IPS DF 6.9 (cell line): ENCODE measurements around the gene NRG3.

ENCODE experiments used
- DNase-seq: peaks from one replicate; pipeline ENCODE4 v3.0.0-alpha.2; 2013; ENCODE audit warnings: low read depth, low spot score
- H3K27ac ChIP-seq: one replicate; pipeline ENCODE4 v1.5.1; 2013; ENCODE audit warnings: low read length, control low read depth
- H3K27me3 ChIP-seq: 2 replicates; pipeline ENCODE4 v1.6.1; 2013; ENCODE audit warnings: mild to moderate bottlenecking, low read length; ENCODE audit not compliant: control insufficient read depth, insufficient read depth
- H3K36me3 ChIP-seq: 2 replicates; pipeline ENCODE4 v1.6.1; 2013; ENCODE audit warnings: low read length; ENCODE audit not compliant: control insufficient read depth, insufficient read depth
- H3K4me1 ChIP-seq: 2 replicates; pipeline ENCODE4 v1.6.1; 2013; ENCODE audit warnings: low read length; ENCODE audit not compliant: control insufficient read depth, insufficient read depth
- H3K4me3 ChIP-seq: 2 replicates; pipeline ENCODE4 v1.5.1; 2013; ENCODE audit warnings: mild to moderate bottlenecking, low read length
- H3K9me3 ChIP-seq: 2 replicates; pipeline ENCODE4 v1.6.1; 2013; ENCODE audit warnings: low read length, inconsistent platforms; ENCODE audit not compliant: control insufficient read depth, insufficient read depth
- WGBS: extraction: QIAGEN DNeasy Blood & Tissue Kit; methylation state at CpG from one replicate; pipeline ENCODE4 v1.1.7; 2013; ENCODE audit warnings: mixed read lengths, missing lambda C conversion rate; ENCODE audit not compliant: insufficient read length, insufficient coverage; 5-methylcytosine and 5-hydroxymethylcytosine counted together

NRG3 gene

GRCh38 chr10:82254237-82254636, 379.2 kb downstream of the NRG3 start:
- no peaks in the 10 kb centered on the region for H3K9me3 ChIP-seq
- no peaks in the 10 kb centered on the region for H3K36me3 ChIP-seq
- no peak for DNase-seq
- H3K27me3 ChIP-seq = no peaks in the 10 kb centered on the region
- no peaks in the 10 kb centered on the region; the same call in 1 of the 2 replicates for H3K4me1 ChIP-seq
- no peak overlapping the region for H3K4me3 ChIP-seq
- no peak overlapping the region for H3K27ac ChIP-seq
- WGBS = no CpG with 5 or more reads among the region's 1 CpG

- no peak for DNase-seq
- Histone ChIP-seq H3K36me3 (no peaks in the 10 kb centered on the region), H3K4me3 (no peak overlapping the region), H3K9me3 (no peaks in the 10 kb centered on the region), H3K27ac (no peak overlapping the region), H3K4me1 (no peaks in the 10 kb centered on the region; the same call in 1 of the 2 replicates), H3K27me3 (no peaks in the 10 kb centered on the region)
- WGBS = no CpG with 5 or more reads among the region's 3 CpGs
Measured at GRCh38 chr10:82256275-82256674, 381.3 kb downstream of the NRG3 start.

GRCh38 chr10:82266438-82266837, 391.4 kb downstream of the NRG3 start:
- Histone ChIP-seq H3K4me3 (no peak overlapping the region), H3K27me3 (no peaks in the 10 kb centered on the region), H3K4me1 (no peaks in the 10 kb centered on the region), H3K9me3 (no peaks in the 10 kb centered on the region), H3K27ac (no peak overlapping the region), H3K36me3 (no peaks in the 10 kb centered on the region)
- no peak for DNase-seq
- WGBS = no CpG with 5 or more reads among the region's 1 CpG

GRCh38 chr10:82267014-82267413, 392.0 kb downstream of the NRG3 start:
- WGBS = no CpG with 5 or more reads among the region's 2 CpGs
- Histone ChIP-seq H3K36me3 (no peaks in the 10 kb centered on the region), H3K4me1 (no peaks in the 10 kb centered on the region), H3K9me3 (no peaks in the 10 kb centered on the region), H3K27ac (no peak overlapping the region), H3K4me3 (no peak overlapping the region), H3K27me3 (no peaks in the 10 kb centered on the region)
- DNase-seq = no peak

- WGBS = no CpG with 5 or more reads among the region's 2 CpGs
- H3K27me3 ChIP-seq = no peaks in the 10 kb centered on the region
- DNase-seq = no peak
- no peaks in the 10 kb centered on the region for H3K4me1 ChIP-seq
- H3K9me3 ChIP-seq = no peaks in the 10 kb centered on the region
- H3K36me3 ChIP-seq = no peaks in the 10 kb centered on the region
- no peak overlapping the region for H3K4me3 ChIP-seq
- no peak overlapping the region for H3K27ac ChIP-seq
Measured at GRCh38 chr10:82267465-82267864, 392.5 kb downstream of the NRG3 start.

- no peaks in the 10 kb centered on the region for H3K4me1 ChIP-seq
- H3K27ac ChIP-seq = no peak overlapping the region
- H3K4me3 ChIP-seq = no peak overlapping the region
- WGBS = no CpG with 5 or more reads among the region's 2 CpGs
- no peak for DNase-seq
- no peaks in the 10 kb centered on the region for H3K27me3 ChIP-seq
- no peaks in the 10 kb centered on the region for H3K36me3 ChIP-seq
- no peaks in the 10 kb centered on the region for H3K9me3 ChIP-seq
Measured at GRCh38 chr10:82267960-82268359, 393.0 kb downstream of the NRG3 start.

- Histone ChIP-seq H3K27ac (no peak overlapping the region), H3K4me3 (no peak overlapping the region), H3K4me1 (no peaks in the 10 kb centered on the region), H3K36me3 (no peaks in the 10 kb centered on the region), H3K9me3 (no peaks in the 10 kb centered on the region), H3K27me3 (no peaks in the 10 kb centered on the region)
- DNase-seq = no peak
- no CpG with 5 or more reads among the region's 1 CpG for WGBS
Measured at GRCh38 chr10:82277591-82277990, 402.6 kb downstream of the NRG3 start.

GRCh38 chr10:82278401-82279182, 403.6 kb downstream of the NRG3 start:
- no peak overlapping the region for H3K27ac ChIP-seq
- H3K36me3 ChIP-seq = no peaks in the 10 kb centered on the region
- no peaks in the 10 kb centered on the region for H3K9me3 ChIP-seq
- no peak for DNase-seq
- H3K4me3 ChIP-seq = no peak overlapping the region
- whole genome bisulfite sequencing = no CpG with 5 or more reads among the region's 10 CpGs
- H3K4me1 ChIP-seq = no peaks in the 10 kb centered on the region
- H3K27me3 ChIP-seq = no peaks in the 10 kb centered on the region

GRCh38 chr10:82282782-82283456, 407.9 kb downstream of the NRG3 start:
- no peak for DNase-seq
- no peak overlapping the region for H3K27ac ChIP-seq
- no peaks in the 10 kb centered on the region for H3K27me3 ChIP-seq
- no peaks in the 10 kb centered on the region for H3K36me3 ChIP-seq
- H3K4me3 ChIP-seq = no peak overlapping the region
- no peaks in the 10 kb centered on the region for H3K4me1 ChIP-seq
- no peaks in the 10 kb centered on the region for H3K9me3 ChIP-seq
- no CpG with 5 or more reads among the region's 8 CpGs for WGBS

- no peaks in the 10 kb centered on the region for H3K36me3 ChIP-seq
- H3K9me3 ChIP-seq = no peaks in the 10 kb centered on the region
- no peak overlapping the region for H3K27ac ChIP-seq
- no CpG with 5 or more reads among the region's 2 CpGs for WGBS
- H3K4me1 ChIP-seq = no peaks in the 10 kb centered on the region
- DNase-seq = no peak
- no peak overlapping the region for H3K4me3 ChIP-seq
- no peaks in the 10 kb centered on the region for H3K27me3 ChIP-seq
Measured at GRCh38 chr10:82284180-82284579, 409.2 kb downstream of the NRG3 start.
